ENCODE data around the gene SUCO.
A peak's percentile ranks its signal among the peaks of the same experiment; 100 is the strongest.

Gene SUCO

GRCh38 chr1:172517545-172517944, 15.4 kb upstream of the SUCO start:
- no peak for DNase-seq

GRCh38 chr1:172529304-172529703, 3.6 kb upstream of the SUCO start:
- DNase-seq: no peak

DNA sequence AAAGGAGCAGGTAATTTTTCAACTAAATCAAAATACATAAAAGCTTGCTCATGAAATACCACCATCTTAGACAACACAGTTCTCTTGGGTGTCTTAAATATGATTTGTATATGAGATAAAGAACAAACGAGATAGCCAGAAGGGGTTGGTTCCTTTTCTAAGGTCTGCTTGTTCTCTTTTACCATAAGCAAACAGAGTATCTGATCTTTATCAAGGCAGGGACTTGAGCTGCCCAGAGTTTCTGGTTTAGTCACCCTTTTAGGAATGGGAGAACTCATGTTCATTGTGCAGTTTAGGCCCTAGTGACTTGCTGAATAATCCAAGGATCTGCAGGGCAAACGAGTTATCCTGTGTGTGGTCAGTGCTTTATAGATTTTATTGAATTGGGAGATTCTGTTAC, 3.0 kb upstream of the SUCO start:
- no peak for DNase-seq

DNA sequence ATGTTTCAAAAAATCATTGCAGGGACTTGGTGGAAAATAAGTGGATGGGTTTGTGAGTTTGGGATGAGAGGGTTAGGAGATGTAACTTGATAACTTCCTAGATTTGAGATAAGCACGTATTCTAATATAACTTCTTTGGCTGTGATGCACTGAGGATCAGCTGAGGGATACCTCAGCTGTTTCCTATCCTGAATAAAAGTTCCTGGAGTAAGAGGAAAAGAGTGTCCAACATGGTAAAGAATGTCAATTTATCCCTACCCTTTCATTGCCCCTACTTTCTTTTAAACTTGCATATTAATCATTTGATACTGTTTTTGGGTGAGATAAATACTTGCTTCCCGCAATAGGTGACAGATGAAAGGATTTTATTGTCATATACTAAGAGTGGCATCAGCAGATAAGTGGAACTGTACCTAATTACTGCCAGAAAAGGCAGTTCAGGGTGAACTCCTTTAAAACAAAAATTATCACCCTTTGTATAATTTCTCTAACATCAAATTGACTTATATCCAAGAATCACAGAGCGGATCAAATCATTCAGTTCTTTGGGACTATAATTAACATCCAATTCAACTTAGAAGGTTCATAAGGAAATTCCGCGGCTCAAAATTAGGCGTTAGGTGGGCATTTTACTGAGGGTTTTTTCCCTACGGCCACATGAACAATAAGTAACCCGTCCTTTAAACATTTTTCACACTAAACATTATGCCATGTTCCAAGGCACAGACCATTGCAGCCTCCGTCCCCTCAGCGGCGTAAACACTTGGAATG, 1.4 kb upstream of the SUCO start:
- no peak for DNase-seq

GRCh38 chr1:172532183-172532699, 709 bp upstream of the SUCO start:
- peak; percentile 97 for DNase-seq

- no peak for DNase-seq
These were observed 682 bp downstream of the SUCO start for GRCh38 chr1:172533513-172534151.

DNA sequence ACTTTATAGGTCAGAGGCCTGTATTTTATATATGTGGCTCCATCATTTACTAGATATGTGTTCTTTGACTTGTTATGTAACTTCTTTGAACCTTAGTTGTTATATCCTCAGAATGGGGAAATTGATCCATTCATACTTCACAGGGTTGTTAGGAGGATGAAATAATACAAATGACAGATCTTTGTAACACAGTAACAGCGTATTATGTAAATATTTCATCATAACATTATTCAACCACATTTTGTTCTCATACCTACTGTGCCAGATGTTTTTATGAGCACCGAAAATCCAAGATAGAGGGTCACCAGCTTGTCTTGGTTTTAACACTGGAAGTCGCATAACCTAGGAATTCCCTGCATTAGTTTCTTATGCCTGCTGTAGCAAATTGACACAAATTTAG, 3.3 kb downstream of the SUCO start:
- no peak for DNase-seq

DNA sequence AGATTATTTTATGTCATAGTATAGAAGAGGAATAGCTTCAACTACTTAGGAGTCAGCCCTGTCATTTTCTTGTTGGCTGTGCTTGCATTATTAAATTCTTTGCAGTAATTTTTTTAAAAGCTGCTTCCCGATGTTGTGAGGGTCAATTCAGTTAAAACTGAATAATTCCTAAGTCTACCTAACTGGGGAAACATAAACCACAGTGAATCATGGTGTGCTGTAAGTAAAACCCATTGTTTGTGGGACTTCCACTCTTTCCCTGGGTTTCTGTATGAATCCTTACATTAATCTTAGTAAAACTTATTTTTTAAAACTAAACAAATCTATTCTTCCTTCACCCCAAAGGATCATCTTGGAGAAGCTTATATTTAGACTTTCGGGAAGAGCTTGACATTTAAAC, 4.4 kb downstream of the SUCO start:
- DNase-seq: no peak

DNA sequence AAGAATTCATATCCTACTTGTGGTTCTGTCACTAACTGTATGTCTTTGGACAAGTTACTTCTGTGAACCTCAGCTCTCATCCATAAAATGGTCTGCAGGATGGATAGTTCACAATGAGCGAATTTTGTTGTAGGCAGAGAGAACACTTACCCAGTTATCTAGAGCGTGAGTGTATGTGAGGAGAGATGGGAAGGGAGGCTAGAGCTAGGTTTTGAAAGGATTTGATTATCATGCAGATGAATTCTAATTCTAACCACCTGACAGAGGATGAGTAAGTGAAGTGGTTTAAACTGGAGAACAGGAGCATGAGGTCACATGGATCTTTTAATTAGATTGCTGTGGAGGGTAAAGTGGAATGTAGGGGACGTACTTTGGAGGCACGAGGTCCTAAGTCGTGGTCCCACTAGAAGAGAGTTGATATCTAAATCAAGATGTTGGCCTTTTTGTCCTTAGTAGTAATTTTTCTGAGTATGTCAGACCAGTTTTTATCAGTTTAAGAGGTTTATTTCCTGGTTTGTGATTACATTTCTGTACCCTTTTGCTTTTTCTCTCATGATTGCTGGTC, 5.0 kb downstream of the SUCO start:
- no peak for DNase-seq

GRCh38 chr1:172540635-172541034, 7.7 kb downstream of the SUCO start:
- no peak for DNase-seq

DNA sequence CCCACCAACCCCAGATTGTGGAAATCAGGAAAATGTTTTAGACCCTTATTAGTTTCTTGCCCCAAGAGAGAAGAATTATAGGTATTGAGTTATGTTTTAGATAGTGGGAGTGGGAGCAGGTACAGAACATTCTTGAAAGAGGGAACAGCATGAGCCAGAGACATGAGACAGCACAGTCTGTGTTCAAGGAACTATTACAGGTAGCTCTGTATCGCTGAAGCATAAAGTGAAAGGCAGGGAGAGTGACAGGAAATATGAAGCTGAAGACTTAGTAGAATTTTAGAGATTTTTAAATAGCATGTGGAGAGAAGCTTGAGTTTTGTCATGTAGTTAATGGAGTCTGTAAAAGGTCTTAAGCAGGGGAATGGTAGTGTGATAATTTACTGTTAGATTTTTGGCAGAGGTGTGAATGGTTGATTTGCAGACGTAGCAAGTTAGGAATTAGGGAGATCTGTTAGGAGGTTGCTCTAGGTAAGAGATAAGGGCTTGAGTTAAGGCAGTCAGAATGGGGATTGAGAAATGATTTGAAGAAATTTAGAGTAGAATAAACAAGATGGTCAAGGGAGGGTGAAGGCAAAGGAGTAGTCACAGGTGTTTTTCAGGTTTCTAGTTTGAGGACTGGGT, 11.6 kb downstream of the SUCO start:
- no peak for DNase-seq

DNA sequence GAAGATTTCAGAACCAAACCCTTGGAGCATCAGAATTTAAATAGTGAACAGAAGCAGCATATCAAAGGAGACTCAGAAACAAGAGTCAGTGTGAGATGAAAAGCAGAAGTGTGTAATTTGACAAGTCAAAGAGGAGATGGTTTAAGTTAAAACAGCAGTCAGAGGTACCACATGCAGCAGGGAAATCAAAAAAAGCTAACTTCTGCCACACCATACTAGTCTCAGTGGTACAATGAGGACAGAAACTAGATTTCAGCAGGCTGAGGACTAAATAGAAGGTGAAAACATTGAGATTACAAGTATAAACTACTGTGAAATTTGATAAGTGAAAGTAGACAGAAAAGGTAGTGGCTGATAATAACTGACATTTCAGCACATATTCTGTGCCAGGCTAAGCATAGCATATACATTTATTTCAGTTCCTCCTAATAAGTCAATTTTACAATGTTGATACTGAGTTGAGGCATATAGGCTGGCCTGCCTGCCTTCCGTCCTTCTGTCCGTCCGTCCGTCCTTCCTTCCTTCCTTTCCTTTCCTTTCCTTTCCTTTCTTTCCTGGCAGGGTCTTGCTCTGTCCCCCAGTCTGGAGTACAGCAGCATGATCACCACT, 12.6 kb downstream of the SUCO start:
- DNase-seq: no peak

DNA sequence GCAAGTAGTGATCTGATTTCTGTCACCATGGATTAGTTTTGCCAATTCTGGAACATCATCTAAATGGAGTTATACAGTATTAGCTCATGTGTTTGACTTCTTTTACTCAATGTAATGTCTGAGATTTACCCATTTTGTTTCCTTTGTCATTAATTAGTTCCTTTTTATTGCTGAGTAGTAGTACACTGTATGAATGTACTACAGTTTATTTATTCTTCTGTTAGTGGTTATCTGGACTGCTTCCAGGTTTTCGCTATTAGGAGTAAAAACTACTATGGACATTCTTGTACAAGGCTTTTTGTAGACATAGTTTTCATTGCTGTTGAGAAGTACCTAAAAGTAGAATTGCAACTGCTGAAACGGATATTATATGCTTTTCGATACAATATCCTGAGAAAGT, 14.1 kb downstream of the SUCO start:
- DNase-seq: no peak

GRCh38 chr1:172549621-172550280, 16.8 kb downstream of the SUCO start:
- DNase-seq: no peak

DNA sequence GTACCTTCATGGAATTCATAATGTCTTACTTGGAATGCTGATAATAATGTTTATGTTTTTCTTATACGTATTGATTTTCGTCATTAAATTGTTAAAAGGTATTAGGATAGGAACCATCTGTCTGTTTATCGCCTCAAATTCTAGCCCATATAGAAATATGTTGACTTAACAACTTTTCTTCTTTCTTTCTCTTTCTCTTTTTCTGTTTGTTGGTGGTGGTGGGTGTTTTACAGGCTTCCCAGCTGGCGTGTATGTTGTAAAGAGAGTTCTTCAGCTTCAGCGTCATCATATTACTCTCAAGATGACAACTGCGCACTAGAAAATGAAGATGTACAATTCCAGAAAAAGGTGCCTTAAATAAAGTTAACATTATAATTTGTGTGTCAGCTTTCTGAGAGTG, 18.3 kb downstream of the SUCO start:
- no peak for DNase-seq

DNA sequence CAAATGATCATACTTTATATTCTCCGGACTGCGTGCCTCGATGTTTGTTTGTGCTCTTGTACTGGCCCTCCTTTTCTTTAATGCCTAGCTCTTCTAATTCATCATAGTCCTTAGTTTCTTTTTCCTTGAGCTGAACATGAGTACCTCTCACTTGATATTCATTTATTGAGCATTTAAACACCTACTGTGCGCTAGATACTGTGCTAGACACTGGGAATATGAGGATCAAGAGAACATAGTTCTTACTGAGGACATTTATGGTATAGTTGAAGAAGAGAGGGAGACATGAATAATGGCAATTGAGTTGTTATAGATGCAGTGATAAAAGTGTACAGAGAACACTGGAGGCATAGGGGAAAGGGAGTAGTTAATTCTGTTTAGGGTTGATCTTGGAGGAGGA, 22.0 kb downstream of the SUCO start:
- DNase-seq: no peak

GRCh38 chr1:172556461-172556860, 23.5 kb downstream of the SUCO start:
- no peak for DNase-seq

DNA sequence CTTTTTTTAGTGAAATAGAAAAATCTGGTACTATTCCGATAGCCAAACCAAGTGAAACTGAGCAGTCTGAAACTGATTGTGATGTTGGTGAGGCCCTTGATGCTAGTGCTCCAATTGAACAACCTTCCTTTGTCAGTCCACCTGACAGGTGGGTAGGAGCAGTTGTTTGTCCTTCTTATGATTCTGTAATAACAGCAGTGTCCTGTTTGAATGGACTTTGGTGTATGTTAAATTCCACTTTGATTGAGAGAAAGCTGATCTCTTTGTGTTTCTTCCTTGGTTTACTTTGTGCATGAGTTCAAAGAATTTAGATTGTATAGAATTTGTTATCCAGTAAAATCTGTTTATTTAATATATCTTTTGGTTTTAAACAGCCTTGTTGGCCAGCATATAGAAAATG, 24.3 kb downstream of the SUCO start:
- DNase-seq: no peak

- DNase-seq: no peak
These were observed 26.7 kb downstream of the SUCO start for GRCh38 chr1:172559572-172560210.

DNA sequence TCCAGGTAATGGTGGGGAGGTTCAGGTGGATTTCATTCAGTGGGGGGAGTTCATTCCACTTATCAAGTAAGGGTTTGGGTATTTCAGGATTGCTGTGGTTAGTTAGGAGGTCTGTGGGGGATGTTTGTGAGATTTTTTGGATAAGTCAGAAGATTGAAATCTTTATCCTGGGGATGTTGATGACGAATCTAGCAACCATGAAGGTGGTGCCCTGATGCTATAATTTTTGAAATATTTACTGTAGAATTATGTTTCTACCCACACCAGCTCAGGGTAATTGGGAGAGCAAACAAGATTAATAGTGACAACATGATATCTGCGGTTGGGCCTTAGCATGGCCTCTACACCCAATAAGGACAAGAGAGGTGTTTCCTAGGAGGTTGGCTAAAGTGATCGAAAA, 28.3 kb downstream of the SUCO start:
- no peak for DNase-seq

DNA sequence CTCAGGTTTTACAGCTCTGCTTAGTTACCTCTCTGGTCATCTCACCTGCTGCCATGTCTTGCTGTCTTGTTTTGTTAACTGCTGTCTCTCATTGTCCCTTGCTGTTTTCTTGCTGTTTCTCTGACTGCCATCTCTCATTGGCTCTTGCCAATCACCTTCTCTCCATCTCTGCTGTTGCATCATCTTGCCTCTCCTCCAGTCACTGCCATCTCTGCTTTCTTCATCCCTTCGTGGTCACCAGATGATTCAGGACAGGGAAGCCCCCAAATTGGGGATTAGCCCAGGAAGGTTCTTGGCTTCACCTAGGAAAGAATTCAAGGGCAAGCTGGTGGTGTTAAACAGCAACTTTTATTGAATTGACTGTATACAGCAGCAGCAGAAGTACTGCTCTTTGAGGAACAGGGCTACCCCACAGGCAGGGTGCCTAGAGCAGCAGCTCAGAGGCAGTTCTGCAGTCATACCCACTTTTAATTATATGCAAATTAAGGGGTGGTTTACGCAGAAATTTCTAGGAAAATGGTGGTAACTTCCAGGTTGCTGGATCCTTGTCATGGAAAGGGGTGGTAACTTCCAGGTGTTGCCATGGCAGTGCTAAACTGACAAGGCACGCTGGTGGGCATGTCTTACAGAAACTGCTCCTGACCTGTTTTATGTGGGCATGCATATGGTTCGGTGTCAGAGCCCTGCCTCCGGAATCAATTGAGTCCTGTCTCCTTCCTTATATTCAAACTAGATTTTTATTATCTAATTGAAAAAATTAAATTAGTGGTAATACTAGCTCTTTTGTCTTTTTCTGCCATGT, 33.4 kb downstream of the SUCO start:
- DNase-seq: no peak

All from SIG-M5 (cell line).